Stimulated activated CD4-positive, alpha-beta T cell treated with anti-CD3 and anti-CD28 coated beads, Interleukin-2, amount 100 ng/mL, for 48 hours (primary cell): ENCODE results near the gene CRIP1.

ENCODE experiments used
- DNase-seq, 2 donors: peaks; one replicate each; pipeline ENCODE4 v3.0.0-alpha.2; 2020

Gene CRIP1

GRCh38 chr14:105519946-105520698 lies 33.4 kb downstream of the CRIP1 start:
- DNase-seq: no peak

DNA sequence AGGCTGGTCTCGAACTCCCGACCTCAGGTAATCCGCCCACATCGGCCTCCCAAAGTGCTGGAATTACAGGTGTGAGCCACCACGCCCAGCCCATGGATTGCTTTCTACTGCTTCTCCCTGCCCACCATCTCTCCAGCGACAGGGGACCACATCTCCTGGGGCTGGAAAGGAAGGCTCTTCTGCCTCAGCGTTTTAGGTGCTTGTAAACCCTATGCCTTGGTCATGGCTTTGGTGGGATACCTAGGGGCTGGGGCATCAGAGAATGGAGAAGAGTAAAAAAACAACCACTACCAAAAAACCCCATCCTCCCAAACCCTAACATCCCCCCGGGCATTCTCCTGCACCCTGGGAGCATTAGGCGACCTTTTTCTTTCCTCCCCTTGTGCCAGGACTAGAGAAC lies 38.6 kb downstream of the CRIP1 start:
- DNase-seq: no peak

DNA sequence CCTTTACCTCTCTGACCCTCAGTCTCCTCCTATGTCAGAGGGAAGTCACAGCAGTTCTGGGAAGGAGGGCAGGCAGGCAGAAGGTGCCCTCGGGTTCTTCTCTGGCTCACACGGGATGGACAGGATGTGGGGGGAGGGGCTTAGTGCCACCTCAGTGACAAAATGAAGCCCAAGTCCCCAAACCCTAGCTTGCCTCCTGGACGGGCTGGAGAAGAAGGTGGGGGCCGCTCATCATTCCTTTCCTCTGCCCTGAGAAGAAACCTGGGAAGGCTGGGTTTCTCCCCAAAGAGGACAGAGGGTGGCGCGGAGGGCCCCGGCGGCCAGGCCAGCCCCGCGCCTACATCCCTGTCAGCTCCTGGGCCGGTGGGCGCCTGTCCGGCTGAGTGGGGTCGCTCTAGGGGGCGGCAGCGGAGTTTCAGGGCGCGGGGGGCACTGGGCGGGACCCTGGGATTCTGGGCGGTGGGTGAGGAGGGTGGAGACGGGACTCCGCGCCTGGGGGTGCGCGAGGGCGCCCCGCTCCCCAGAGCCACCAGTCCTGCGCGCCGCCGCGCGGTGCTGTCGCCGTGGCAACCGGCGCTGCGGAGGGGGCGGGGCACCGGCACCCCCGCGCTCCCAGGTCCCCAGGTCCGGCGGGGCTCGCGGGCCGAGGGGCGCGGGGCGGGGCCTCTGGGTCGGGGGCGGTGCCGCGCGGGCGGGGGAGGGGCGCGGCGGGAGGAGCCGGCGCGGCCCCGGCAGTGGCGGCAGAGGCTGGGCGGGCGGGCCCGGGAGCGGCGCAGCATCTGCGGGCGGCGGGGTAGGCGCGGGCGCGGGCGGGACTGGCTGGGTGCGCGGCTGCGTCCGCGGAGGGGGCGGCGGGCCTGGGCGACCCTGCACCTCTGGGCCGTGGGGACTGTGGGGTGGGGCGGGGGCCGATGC lies 39.4 kb downstream of the CRIP1 start, which contains the start of gene TMEM121:
TSS of gene TMEM121 (plus strand) at position 723 of the 915 bp plus-strand sequence. CDS start 2,252 bp downstream, outside the sequence.
- peak in 1 of 2 donors; percentile 17 for DNase-seq

GRCh38 chr14:105526776-105527380 lies 40.2 kb downstream of the CRIP1 start:
- DNase-seq: no peak

- DNase-seq: no peak
Measured at GRCh38 chr14:105527381-105527825, 40.7 kb downstream of the CRIP1 start.

DNA sequence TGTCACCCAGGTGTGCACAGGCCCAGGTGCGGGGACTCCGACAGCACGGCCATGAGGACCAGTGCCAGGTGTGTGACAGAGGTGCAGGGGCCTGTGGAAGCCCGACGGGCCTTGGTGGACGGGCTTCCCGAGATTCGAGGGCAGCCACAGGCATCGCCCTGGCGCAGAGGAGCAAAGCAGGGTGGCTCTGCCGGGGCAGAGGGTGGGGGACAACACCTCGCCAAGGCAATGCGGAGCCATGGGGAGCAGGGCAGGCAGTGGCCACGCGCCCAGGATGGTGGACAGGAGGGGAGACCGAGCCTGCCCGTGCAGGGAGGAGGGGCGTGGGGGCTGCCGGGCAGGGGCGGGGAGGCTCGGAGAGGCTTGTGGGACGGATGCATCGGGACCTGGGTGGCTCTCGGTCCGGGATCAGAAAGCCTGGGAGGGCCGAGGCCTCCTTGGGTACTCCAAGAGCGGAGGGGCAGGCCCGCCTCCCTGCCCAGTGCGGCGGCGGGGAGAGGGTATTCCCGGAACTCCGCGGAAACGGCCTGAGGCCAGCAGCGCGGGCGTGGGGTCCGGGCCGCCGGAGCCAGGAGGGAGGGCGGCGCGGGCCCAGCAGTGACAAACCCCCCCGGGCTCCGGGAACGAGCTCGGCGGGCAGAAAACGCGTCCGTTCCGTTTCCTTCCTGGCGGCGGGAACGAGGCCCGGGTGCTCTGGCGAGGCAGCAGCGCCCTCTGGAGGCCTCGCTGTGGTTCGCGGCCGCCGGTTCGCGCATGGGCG lies 41.3 kb downstream of the CRIP1 start:
- peak; percentile 80 to 87 for DNase-seq

GRCh38 chr14:105528586-105529318 lies 42.1 kb downstream of the CRIP1 start:
- peak in 1 of 2 donors; percentile 39 for DNase-seq

- no peak for DNase-seq
Measured at GRCh38 chr14:105529319-105529568, 42.6 kb downstream of the CRIP1 start.

- DNase-seq: peak in 1 of 2 donors; percentile 29
Measured at GRCh38 chr14:105529569-105530284, 43.0 kb downstream of the CRIP1 start.

DNA sequence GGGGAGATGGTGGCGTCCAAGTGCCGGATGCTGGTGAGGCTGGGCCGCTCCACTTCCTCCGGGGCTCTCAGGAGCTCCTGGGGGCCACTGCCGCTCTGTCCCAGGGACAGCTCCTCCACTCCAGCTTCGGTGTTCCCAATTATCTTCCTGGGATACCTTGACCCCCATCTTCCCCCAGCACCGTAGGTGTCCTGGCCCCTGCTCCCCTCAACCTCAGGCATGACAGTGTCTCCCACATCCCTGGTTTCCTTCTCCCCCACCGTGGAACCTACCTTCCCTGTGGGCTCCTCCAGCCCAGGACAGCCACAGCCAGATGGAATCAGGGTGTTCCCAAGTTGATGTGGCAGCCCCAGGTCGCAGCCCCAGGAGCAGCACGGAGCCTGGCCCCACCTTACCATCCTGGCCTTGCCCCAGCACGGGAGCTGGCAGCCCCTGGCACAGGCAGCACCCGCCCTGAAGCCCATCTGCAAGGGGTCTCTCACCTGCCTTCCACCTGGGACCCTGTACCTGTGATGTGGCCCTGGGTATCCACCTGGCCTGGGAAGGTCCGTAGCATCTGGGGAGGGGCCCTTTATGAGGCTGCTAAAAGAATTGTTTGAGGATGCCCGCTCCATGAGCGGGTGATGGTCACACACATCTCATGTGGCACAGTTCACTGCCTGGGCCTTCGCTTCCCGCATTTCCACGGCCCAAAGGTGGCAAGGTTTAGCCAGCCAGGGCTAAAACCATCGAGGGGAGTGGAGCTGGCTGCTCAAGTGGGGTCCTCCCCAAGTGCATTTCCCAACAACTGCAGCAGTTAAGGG lies 43.8 kb downstream of the CRIP1 start:
- DNase-seq: no peak

- DNase-seq: no peak
Measured at GRCh38 chr14:105531088-105531893, 44.6 kb downstream of the CRIP1 start.

GRCh38 chr14:105531894-105532623 lies 45.4 kb downstream of the CRIP1 start:
- DNase-seq: no peak

- no peak for DNase-seq
Measured at GRCh38 chr14:105532735-105533141, 46.1 kb downstream of the CRIP1 start.

- DNase-seq: no peak
Measured at GRCh38 chr14:105533391-105533790, 46.7 kb downstream of the CRIP1 start.

- DNase-seq: no peak
Measured at GRCh38 chr14:105533811-105534498, 47.3 kb downstream of the CRIP1 start.

GRCh38 chr14:105534586-105534985 lies 47.9 kb downstream of the CRIP1 start:
- no peak for DNase-seq

DNA sequence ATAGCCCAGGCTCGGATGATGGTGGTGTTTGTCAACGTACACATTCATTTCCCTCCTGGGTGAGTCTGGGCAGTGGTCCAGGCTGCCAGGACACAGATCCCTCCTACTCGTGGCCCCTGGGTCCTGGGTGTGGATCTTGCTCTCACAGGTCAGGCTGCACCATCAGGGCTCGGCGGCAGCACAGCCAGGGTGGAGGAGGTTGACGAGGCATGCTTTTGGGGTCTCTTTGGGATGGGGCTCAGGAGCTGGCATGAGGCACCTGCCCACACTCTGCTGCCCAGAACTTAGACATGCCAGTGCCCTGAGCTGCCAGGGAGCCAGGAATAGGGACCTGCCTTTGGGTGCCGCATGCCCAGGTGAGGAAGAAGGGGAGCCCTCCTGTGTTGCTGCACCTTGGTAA lies 49.4 kb downstream of the CRIP1 start:
- DNase-seq: no peak
